PC-9 (cell line): Measurements from ENCODE around the gene OSBPL10. TPM values are rescaled to one million over a fixed set of nuclear protein-coding genes. Genes with fewer than 3 reads are reported as not detected.

Experiments
- BruUV-seq: library from RNA; stranded (reverse); fragments of 400-500 nt; replicated peaks from 2 replicates; lab custom pipeline; 2021; lab: Mats Ljungman, UMichigan
- CTCF ChIA-PET: fragments of 300-600 bp; sonication (Branson Sonifier 250); formaldehyde crosslinking; loops from one replicate; lab custom pipeline; 2022; ENCODE audit warnings: antibody characterized with exemption; lab: Charles Lee
- POLR2A ChIA-PET: fragments of 300-600 bp; sonication (Branson Sonifier 250); formaldehyde crosslinking; loops from one replicate; lab custom pipeline; 2022; ENCODE audit warnings: antibody characterized with exemption; ENCODE audit not compliant: unreplicated experiment; lab: Charles Lee
- DNase-seq, 2 experiments: peaks; one replicate each; pipeline versions ENCODE4 v3.0.0 to v3.0.0-alpha.2; 2015 to 2022; ENCODE audit warnings: mixed read lengths in 1 of 2
- H2AFZ ChIP-seq: fragments of 200-600 bp; sonication (generic); 2 replicates; pipeline ENCODE4 v1.8.1; 2017; ENCODE audit warnings: antibody characterized with exemption
- H3F3A ChIP-seq: fragments of 200-600 bp; sonication (generic); 2 replicates; pipeline ENCODE4 v1.8.1; 2017; ENCODE audit warnings: antibody characterized with exemption, mild to moderate bottlenecking, low read depth; ENCODE audit not compliant: insufficient read depth
- H3K27ac ChIP-seq: fragments of 200-600 bp; sonication (generic); 2 replicates; pipeline ENCODE4 v1.6.1; 2016; ENCODE audit warnings: mixed run types
- H3K27me3 ChIP-seq: fragments of 200-600 bp; sonication (generic); 2 replicates; pipeline ENCODE4 v1.6.1; 2016; ENCODE audit warnings: low read depth, mixed run types; ENCODE audit not compliant: insufficient read depth
- H3K36me3 ChIP-seq: fragments of 200-600 bp; sonication (generic); 2 replicates; pipeline ENCODE4 v1.6.1; 2016; ENCODE audit warnings: low read depth, mixed run types
- H3K4me1 ChIP-seq: fragments of 200-600 bp; sonication (generic); replicated peaks from 2 replicates; pipeline ENCODE4 v1.6.1; 2016; ENCODE audit warnings: mixed run types; ENCODE audit not compliant: insufficient read depth
- H3K4me2 ChIP-seq: fragments of 200-600 bp; sonication (generic); 2 replicates; pipeline ENCODE4 v1.6.1; 2017; ENCODE audit warnings: mixed run types
- H3K4me3 ChIP-seq: fragments of 200-600 bp; sonication (generic); 2 replicates; pipeline ENCODE4 v1.6.1; 2016; ENCODE audit warnings: mixed run types
- H3K79me2 ChIP-seq: fragments of 200-600 bp; sonication (generic); 2 replicates; pipeline ENCODE4 v1.6.1; 2017; ENCODE audit warnings: low read depth, mixed run types
- H3K9me2 ChIP-seq: fragments of 200-600 bp; sonication (generic); 2 replicates; pipeline ENCODE4 v1.8.1; 2017; ENCODE audit warnings: mild to moderate bottlenecking; ENCODE audit not compliant: insufficient read depth
- H3K9me3 ChIP-seq: fragments of 200-600 bp; sonication (generic); 2 replicates; pipeline ENCODE4 v1.8.1; 2016; ENCODE audit warnings: low read depth; ENCODE audit not compliant: insufficient read depth
- H4K20me1 ChIP-seq: fragments of 200-600 bp; sonication (generic); 2 replicates; pipeline ENCODE4 v1.8.1; 2017; ENCODE audit not compliant: insufficient read depth
- CTCF ChIP-seq: fragments of 200-600 bp; sonication (generic); conservative IDR thresholded peaks from 2 replicates; pipeline ENCODE4 v1.6.1; 2017; ENCODE audit warnings: mixed run types, antibody characterized with exemption, mild to moderate bottlenecking, moderate library complexity
- EZH2 ChIP-seq: fragments of 200-600 bp; sonication (generic); IDR thresholded peaks from 2 replicates; pipeline ENCODE4 v1.8.0; 2017; ENCODE audit warnings: antibody characterized with exemption, low read depth
- intact Hi-C: fragments of 100-400 bp; cut with micrococcal nuclease; formaldehyde crosslinking; loops from one replicate; pipeline ENCODE4 v1.10.0; 2022; ENCODE audit not compliant: unreplicated experiment
- total RNA-seq: library from RNA; stranded (reverse); gene quantifications from 2 replicates; pipeline ENCODE4 v1.2.3, GENCODE V29; 2021

Gene OSBPL10
- total RNA-seq, 1 experiment from 2014 or later = 42.0 TPM

GRCh38 chr3:31704591-31705179 lies 276.4 kb downstream of the OSBPL10 start:
- CTCF ChIA-PET = interaction anchor here (0.6 to 0.7 kb wide), 2 partner anchors 56 to 267 kb away, joined by 3 read pairs; no protein-coding TSS in a partner anchor
- no peaks in the 10 kb centered on the region for H3K9me2 ChIP-seq
- peak overlapping the region; percentile 58; the same call in 1 of the 2 replicates for H2AFZ ChIP-seq
- H4K20me1 ChIP-seq = no peaks in the 10 kb centered on the region
- H3K79me2 ChIP-seq = no peaks in the 10 kb centered on the region
- intact Hi-C loops = no loop called here
- TSS peak; percentile 56 for BruUV-seq
- peak overlapping the region; percentile 29; the same call in 1 of the 2 replicates for H3K4me3 ChIP-seq
- no peak for TF ChIP-seq EZH2
- no peak for TF ChIP-seq CTCF
- peak overlapping the region; percentile 53 for H3K4me2 ChIP-seq
- DNase-seq = peak; percentile 59 to 79
- H3K9me3 ChIP-seq = no peaks in the 10 kb centered on the region
- peaks cover 3% of the 10 kb centered on the region; the same call in 1 of the 2 replicates for H3F3A ChIP-seq
- peaks cover 12% of the 10 kb centered on the region; the same call in 1 of the 2 replicates for H3K4me1 ChIP-seq
- H3K27me3 ChIP-seq = no peaks in the 10 kb centered on the region
- H3K27ac ChIP-seq = peak overlapping the region; percentile 62
- H3K36me3 ChIP-seq = no peaks in the 10 kb centered on the region
- POLR2A ChIA-PET = no interaction called here

GRCh38 chr3:31704156-31704555 lies 276.9 kb downstream of the OSBPL10 start:
- DNase-seq = no peak
- Histone ChIP-seq H4K20me1 (no peaks in the 10 kb centered on the region), H2AFZ (no peak overlapping the region; the same call in 1 of the 2 replicates), H3K27ac (peak overlapping the region; percentile 62), H3K79me2 (no peaks in the 10 kb centered on the region), H3K9me2 (no peaks in the 10 kb centered on the region), H3K36me3 (no peaks in the 10 kb centered on the region), H3F3A (peaks cover 3% of the 10 kb centered on the region; the same call in 1 of the 2 replicates), H3K4me3 (peak overlapping the region; percentile 29; the same call in 1 of the 2 replicates), H3K27me3 (no peaks in the 10 kb centered on the region), H3K4me1 (peaks cover 12% of the 10 kb centered on the region; the same call in 1 of the 2 replicates), H3K9me3 (no peaks in the 10 kb centered on the region), H3K4me2 (peak overlapping the region; percentile 53)
- TF ChIP-seq EZH2 = no peak
- no peak for TF ChIP-seq CTCF
- ChIA-PET CTCF (interaction anchor here (0.6 to 0.7 kb wide), 2 partner anchors 55 to 268 kb away, joined by 3 read pairs; no protein-coding TSS in a partner anchor), POLR2A (no interaction called here)
- BruUV-seq = no TSS peak
- intact Hi-C loops = no loop called here

GRCh38 chr3:31701286-31701685 lies 279.8 kb downstream of the OSBPL10 start:
- H3F3A ChIP-seq = peaks cover 3% of the 10 kb centered on the region; the same call in 1 of the 2 replicates
- no peak for TF ChIP-seq CTCF
- TF ChIP-seq EZH2 = no peak
- H3K27me3 ChIP-seq = no peaks in the 10 kb centered on the region
- H3K9me3 ChIP-seq = no peaks in the 10 kb centered on the region
- H3K4me3 ChIP-seq = no peak overlapping the region
- no peaks in the 10 kb centered on the region for H3K9me2 ChIP-seq
- no peak overlapping the region for H3K4me2 ChIP-seq
- CTCF ChIA-PET = no interaction called here
- intact Hi-C loops = no loop called here
- BruUV-seq = no TSS peak
- DNase-seq = no peak
- H3K4me1 ChIP-seq = peaks cover 12% of the 10 kb centered on the region; the same call in 1 of the 2 replicates
- no peak overlapping the region for H2AFZ ChIP-seq
- no peaks in the 10 kb centered on the region for H3K36me3 ChIP-seq
- POLR2A ChIA-PET = no interaction called here
- no peaks in the 10 kb centered on the region for H3K79me2 ChIP-seq
- no peak overlapping the region for H3K27ac ChIP-seq
- no peaks in the 10 kb centered on the region for H4K20me1 ChIP-seq
